Activated CD8-positive, alpha-beta memory T cell treated with anti-CD3 and anti-CD28 coated beads, Interleukin-2, amount 10 ng/mL, durations not matched to agents 7 days and 5 days (primary cell): ENCODE results near the gene ANKRD16. TPM values are rescaled to one million over a fixed set of nuclear protein-coding genes. Genes with fewer than 3 reads are reported as not detected.

Experiments used
- ATAC-seq: fragments of 150-1000 bp; cut with Tn5 transposase; one replicate; pipeline ENCODE4 v1.10.0; 2021; ENCODE audit warnings: moderate library complexity
- CTCF ChIA-PET: fragments of 350-600 bp; sonication (Branson Sonifier 250); formaldehyde crosslinking; loops from one replicate; lab custom pipeline; 2021; ENCODE audit warnings: antibody characterized with exemption; lab: Charles Lee
- DNase-seq: peaks from one replicate; pipeline ENCODE4 v3.0.0-alpha.2; 2020
- H3K27ac Mint-ChIP-seq: one replicate; pipeline ENCODE4 v1.8.0; 2021; ENCODE audit warnings: mild to moderate bottlenecking, mixed read lengths
- H3K27me3 Mint-ChIP-seq: one replicate; pipeline ENCODE4 v1.8.0; 2021; ENCODE audit warnings: mixed read lengths
- H3K36me3 Mint-ChIP-seq: one replicate; pipeline ENCODE4 v1.8.0; 2021; ENCODE audit warnings: mild to moderate bottlenecking, mixed read lengths
- H3K4me1 Mint-ChIP-seq: one replicate; pipeline ENCODE4 v1.8.0; 2021; ENCODE audit warnings: mixed read lengths
- H3K4me3 Mint-ChIP-seq: one replicate; pipeline ENCODE4 v1.8.0; 2021; ENCODE audit warnings: mild to moderate bottlenecking, moderate library complexity, mixed read lengths
- H3K9me3 Mint-ChIP-seq: one replicate; pipeline ENCODE4 v1.8.0; 2022; ENCODE audit warnings: low read depth, mixed read lengths
- total RNA-seq, 2 experiments: library from RNA; stranded (reverse); gene quantifications; one replicate each; pipeline ENCODE4 v1.2.3, GENCODE V29; 2021

ANKRD16 gene
- total RNA-seq, 2 experiments from 2014 or later = 4.6 to 4.7 TPM

DNA sequence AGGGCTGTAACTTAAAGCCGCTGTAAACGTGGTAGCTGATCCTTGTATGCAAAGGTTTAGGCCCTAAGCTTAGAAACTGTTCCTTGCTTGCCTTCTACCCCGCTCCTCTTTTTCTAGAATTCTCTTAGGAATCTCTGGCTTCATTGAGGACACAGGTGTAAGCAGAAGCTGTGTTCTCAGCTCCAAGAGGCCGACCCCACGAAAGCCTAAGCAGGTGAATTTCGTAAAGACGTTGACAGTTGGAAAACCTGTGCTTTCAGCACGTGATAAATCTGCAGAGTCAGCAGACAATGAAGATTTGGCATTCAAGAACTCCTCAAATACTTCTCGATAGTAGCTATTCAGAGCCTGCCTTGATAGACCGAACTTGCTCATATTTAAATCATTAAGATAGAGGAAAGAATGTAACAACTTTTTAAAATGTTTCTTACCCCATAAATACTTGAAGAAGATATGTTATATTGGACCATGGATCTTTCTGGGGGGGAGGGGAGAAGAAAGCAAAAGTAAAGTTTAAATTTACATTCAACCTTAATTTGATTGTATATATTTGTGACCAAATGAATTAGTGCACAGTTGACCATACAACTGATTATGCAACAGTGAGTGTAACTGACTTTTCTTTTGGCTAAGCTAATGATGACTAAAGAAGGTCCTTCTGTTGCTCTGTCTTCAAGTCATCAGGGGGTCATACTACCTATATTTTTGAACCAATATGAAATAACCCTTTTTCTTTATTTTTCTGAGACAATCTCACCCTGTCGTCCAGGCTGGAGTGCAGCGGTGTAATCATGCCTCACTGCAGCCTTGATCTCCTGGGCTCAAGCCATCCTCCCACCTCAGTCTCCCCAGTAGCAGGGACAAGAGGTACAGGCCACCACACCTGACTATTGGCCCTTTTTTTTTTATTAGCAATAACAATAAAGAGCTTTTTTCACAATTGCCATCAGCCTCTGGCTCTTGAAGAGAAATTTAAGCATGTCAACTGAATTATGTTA is 75.3 kb downstream of the ANKRD16 start:
- Mint-ChIP-seq H3K4me3 (peak overlapping the region; percentile 91), H3K9me3 (no peaks in the 10 kb centered on the region), H3K36me3 (peaks cover 16% of the 10 kb centered on the region), H3K27ac (peak overlapping the region; percentile 96), H3K4me1 (peaks cover 47% of the 10 kb centered on the region), H3K27me3 (no peaks in the 10 kb centered on the region)
- DNase-seq = peak; percentile 48
- no peak for ATAC-seq
- CTCF ChIA-PET = interaction anchor here (0.7 to 1.6 kb wide), 5 partner anchors 22 to 184 kb away, joined by 3 to 6 read pairs (median 3); no protein-coding TSS in a partner anchor

GRCh38 chr10:5813341-5814109 is 76.2 kb downstream of the ANKRD16 start, which contains the start of gene GDI2:
Gene GDI2 (minus strand): TSS chr10:5813434. CDS start chr10:5813258, 176 bp downstream.
- CTCF ChIA-PET = interaction anchor here (0.6 to 1.6 kb wide), 7 partner anchors 45 to 293 kb away, joined by 3 to 6 read pairs (median 3); partner anchors contain the start of genes ANKRD16 and FBH1
- H3K4me3 Mint-ChIP-seq = peak within 1 kb of the TSS; percentile 91
- no peaks in the 10 kb centered on the region for H3K27me3 Mint-ChIP-seq
- peaks cover 19% of the 10 kb centered on the region for H3K36me3 Mint-ChIP-seq
- no peaks in the 10 kb centered on the region for H3K9me3 Mint-ChIP-seq
- peak; percentile 97 for DNase-seq
- H3K4me1 Mint-ChIP-seq = peaks cover 52% of the 10 kb centered on the region
- ATAC-seq = peak; percentile 92
- peak within 1 kb of the TSS; percentile 96 for H3K27ac Mint-ChIP-seq

DNA sequence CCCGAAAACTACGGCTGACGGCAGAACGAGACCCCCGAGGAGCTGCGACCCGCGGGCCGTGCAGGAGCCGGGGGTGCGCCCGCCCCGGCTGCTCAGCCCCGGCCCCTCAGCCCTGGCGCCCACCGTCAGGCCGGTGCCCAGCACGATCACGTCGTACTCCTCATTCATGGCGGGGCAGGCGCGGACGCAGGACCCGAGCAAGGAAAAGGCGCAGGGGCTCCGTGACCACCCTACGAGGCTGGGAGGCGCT is 76.7 kb downstream of the ANKRD16 start:
- no peak for DNase-seq
- Mint-ChIP-seq H3K27ac (peak overlapping the region; percentile 96), H3K36me3 (peaks cover 22% of the 10 kb centered on the region), H3K4me3 (peak overlapping the region; percentile 91), H3K9me3 (no peaks in the 10 kb centered on the region), H3K27me3 (no peaks in the 10 kb centered on the region), H3K4me1 (peaks cover 56% of the 10 kb centered on the region)
- ATAC-seq = peak; percentile 37
- CTCF ChIA-PET = interaction anchor here (0.6 to 1.6 kb wide), 4 partner anchors 46 to 294 kb away, joined by 3 read pairs; partner anchors contain the start of genes ANKRD16 and FBH1

DNA sequence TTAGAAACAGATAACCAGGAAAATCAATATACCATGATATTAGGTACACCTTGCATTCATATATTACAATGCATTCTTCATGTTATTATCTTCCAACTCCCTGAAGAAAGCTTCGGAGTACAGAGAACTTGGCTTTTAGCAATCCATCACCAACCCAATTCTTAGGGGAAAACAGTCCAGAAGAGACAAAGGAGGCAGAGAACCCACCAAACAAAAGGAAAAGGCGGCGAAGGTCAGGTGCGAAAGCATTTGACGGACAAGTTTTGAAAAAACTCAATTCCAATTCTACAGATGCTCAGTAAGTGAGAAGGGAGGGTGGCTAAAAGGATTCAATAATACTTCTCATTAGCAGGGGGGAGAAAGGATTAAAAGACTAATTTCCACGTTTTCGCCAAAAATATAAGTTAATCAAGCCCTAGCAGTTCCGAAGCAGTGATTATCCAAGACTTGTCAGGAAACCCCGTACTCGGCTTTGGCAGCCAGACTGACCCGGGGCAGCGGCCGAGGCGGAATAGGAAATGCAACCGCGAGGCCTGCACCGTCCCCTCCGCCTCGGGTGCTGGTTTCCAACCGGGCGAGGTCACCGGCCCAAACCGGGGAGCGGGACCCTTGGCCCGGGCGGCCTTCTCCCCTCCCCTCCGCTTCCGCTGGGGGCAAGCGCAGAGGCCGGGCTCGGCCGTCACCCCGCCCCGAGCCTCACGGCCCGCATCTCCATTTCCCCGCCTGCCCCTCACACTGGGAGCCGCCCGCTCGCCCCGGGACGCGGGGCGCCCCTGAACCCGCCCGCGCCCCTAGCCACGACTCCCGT is 77.2 kb downstream of the ANKRD16 start:
- H3K4me1 Mint-ChIP-seq = peaks cover 57% of the 10 kb centered on the region
- ATAC-seq (peak; percentile 40), DNase-seq (peak; percentile 66)
- peaks cover 24% of the 10 kb centered on the region for H3K36me3 Mint-ChIP-seq
- H3K27ac Mint-ChIP-seq = peak overlapping the region; percentile 96
- CTCF ChIA-PET = interaction anchor here (0.6 to 1.6 kb wide), 3 partner anchors 46 to 295 kb away, joined by 3 read pairs; no protein-coding TSS in a partner anchor
- peak overlapping the region; percentile 91 for H3K4me3 Mint-ChIP-seq
- no peaks in the 10 kb centered on the region for H3K27me3 Mint-ChIP-seq
- no peaks in the 10 kb centered on the region for H3K9me3 Mint-ChIP-seq

Other genes starting within 250 kb of the ANKRD16 start
- 1 to 10 TPM; 4.4 to 8.0 TPM for gene ASB13, start 223.3 kb downstream of the ANKRD16 start, total RNA-seq
- 10 to 100 TPM; 52.0 to 56.0 TPM for gene TASOR2, start 205.1 kb downstream of the ANKRD16 start, total RNA-seq
- 100 to 1,000 TPM; 196 to 263 TPM for gene GDI2, start 76.5 kb downstream of the ANKRD16 start, total RNA-seq
- 10 to 100 TPM; 55.1 to 66.3 TPM for gene FBH1, start 350 bp upstream of the ANKRD16 start, total RNA-seq
- 10 to 100 TPM; 31.1 to 31.7 TPM for gene IL15RA, start 87.7 kb upstream of the ANKRD16 start, total RNA-seq
- gene IL2RA, start 172.5 kb upstream of the ANKRD16 start, total RNA-seq = 100 to 1,000 TPM; 302 to 832 TPM
- gene RBM17, start 199.1 kb upstream of the ANKRD16 start, total RNA-seq = 100 to 1,000 TPM; 205 to 267 TPM